Measurements from ENCODE around the gene GP1BB.

Gene GP1BB

GRCh38 chr22:19706661-19707151, 16.6 kb upstream of the GP1BB start:
- WGBS, 2 experiments, result 93 to 95% methylated on average over 6 to 7 of the region's 7 CpGs

DNA sequence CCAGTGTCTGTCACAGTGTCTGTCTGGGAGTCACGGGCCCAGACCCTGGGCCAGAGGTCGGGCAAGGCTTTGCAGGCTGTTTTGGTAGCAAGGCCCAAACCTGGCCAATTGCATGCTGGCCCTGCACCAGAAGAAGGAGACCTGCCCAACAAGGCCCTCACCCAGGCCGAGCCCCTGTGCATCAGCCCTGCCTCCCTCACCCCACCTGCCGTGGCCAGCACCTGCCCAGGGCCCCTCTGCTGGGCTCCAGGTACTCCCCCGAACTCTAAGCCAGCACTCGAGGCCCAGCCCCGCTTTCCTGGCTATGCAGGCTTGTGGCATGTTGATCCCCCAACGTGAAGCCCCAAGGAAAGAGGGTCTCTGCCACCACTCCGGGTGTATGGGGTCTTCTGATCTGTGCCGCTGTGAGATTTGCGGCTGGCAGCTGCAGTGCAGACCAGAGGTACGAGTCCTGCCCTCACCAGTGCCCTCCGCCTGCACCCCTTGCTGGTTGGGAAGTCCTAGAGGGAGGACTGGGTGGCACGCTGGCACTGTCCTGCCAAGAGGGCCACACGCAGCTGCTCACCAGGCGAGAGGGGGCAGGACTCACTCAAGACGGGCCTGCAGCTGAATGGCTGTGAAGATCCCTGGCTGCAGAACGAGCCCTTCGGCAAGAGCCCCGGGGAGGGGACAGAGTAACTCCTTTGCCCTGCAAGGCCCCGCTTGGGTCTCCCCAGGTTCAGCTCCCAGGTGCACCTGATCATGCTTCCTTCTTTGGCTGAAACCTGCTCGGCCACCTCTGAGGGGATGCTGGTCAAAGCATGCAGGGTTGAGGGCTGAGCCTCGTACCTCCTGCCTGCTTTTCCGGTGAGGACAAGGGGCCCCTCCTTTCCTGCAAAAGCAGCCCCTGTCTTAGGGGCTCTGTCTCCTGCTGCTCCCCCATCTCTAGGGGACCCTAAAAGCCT, 15.7 kb upstream of the GP1BB start:
- H3K27me3 ChIP-seq (ENCODE audit: control insufficient read depth, insufficient read depth, low read length, poor library complexity, severe bottlenecking), result peaks cover 2% of the 10 kb centered on the region

More at GRCh38 chr22:19706661-19707151, 16.6 kb upstream of the GP1BB start:
- Histone ChIP-seq H3K36me3 (ENCODE audit: control insufficient read depth, insufficient read depth, low read length) (no peaks in the 10 kb centered on the region), H3K27ac (ENCODE audit: insufficient read depth, low read depth, low read length, poor library complexity, severe bottlenecking) (no peak overlapping the region), H3K27me3 (ENCODE audit: control insufficient read depth, insufficient read depth, low read length, poor library complexity, severe bottlenecking) (no peaks in the 10 kb centered on the region), H3K4me3 (ENCODE audit: insufficient read depth, low read depth, low read length) (no peak overlapping the region), H3K4me1 (ENCODE audit: control insufficient read depth, insufficient read depth, low read length) (peaks cover 4% of the 10 kb centered on the region), H3K9me3 (ENCODE audit: control insufficient read depth, low read length) (no peaks in the 10 kb centered on the region)

DNA sequence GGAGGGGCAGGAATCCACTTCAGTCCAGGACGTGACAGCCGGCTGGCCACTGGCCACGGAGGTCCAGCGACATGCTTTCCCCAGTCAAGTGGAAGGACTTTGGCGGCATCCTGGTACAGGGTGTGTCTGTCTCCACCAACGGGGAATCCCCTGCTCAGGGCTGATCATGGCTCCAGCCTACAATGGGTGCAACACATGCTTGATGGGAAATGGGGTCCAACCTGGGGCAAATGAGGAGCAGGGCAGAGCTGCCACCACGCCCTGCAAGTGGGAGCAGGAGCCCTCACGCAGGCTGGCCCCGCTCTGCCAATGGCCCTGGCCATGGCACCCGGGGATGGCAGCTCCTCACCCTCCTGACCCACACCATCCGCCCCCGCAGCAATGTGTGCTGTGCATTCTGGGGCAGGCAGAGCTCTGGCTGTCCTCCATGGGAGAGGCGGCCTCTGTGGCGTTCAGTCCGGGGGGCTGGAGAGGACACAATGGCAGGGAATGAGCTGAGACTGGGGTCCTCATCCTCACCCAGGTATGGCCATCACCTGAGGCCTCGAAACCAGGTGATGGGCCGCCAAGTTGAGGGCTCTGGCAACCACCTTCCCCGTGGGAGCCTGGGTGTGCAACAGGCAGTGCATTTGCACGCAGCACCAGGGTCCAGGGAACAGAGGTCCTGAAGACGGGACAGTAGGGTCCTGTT, 14.9 kb upstream of the GP1BB start:
- H3K36me3 ChIP-seq (ENCODE audit: control insufficient read depth, insufficient read depth, low read length), result no peaks in the 10 kb centered on the region

More for the DNA sequence above, 15.7 kb upstream of the GP1BB start:
- H3K36me3 ChIP-seq (ENCODE audit: control insufficient read depth, insufficient read depth, low read length), result no peaks in the 10 kb centered on the region
- H3K4me1 ChIP-seq (ENCODE audit: control insufficient read depth, insufficient read depth, low read length), result peaks cover 4% of the 10 kb centered on the region
- no peaks in the 10 kb centered on the region for H3K9me3 ChIP-seq (ENCODE audit: control insufficient read depth, low read length)
- no peak overlapping the region for H3K4me3 ChIP-seq (ENCODE audit: insufficient read depth, low read depth, low read length)
- WGBS, 2 experiments, result 92% methylated on average over 24 of the region's 24 CpGs
- H3K27ac ChIP-seq (ENCODE audit: insufficient read depth, low read depth, low read length, poor library complexity, severe bottlenecking), result no peak overlapping the region

DNA sequence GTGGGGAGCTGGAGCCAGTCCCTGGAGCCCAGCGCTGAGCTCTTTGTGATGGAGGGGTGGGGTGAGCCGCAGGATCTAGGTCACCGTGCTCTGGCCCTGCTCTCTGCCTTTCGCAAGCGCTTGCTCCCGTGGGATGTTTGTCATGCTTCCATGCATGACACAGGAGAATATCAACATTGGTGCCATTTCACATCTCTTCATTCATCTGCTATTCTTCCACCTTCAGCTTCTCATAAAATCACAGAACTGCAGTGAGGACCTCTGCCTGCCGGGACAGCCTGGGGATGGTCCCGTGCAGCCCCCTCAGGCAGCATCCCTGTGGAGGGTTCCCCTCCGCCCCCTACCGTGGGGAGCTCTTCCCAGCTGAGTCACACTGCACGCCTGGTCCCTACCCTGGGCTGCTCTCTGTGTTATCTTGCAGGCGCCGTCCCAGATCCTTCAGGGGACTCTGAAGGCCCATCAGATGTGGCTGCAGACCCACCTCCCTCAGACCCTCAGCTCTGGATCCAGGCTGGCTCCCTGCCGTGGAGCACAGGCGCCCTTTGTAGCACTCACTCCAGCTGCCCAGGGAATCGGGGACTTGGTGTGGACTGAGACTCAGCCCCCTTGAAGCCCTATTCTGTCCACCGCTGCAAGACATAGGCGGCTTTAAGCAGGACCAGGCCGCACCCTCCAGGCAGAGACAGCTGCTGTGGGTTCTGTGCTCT, 14.1 kb upstream of the GP1BB start:
- Histone ChIP-seq H3K4me3 (ENCODE audit: insufficient read depth, low read depth, low read length) (no peak overlapping the region), H3K4me1 (ENCODE audit: control insufficient read depth, insufficient read depth, low read length) (peaks cover 4% of the 10 kb centered on the region), H3K27ac (ENCODE audit: insufficient read depth, low read depth, low read length, poor library complexity, severe bottlenecking) (no peak overlapping the region), H3K9me3 (ENCODE audit: control insufficient read depth, low read length) (no peaks in the 10 kb centered on the region), H3K36me3 (ENCODE audit: control insufficient read depth, insufficient read depth, low read length) (no peaks in the 10 kb centered on the region), H3K27me3 (ENCODE audit: control insufficient read depth, insufficient read depth, low read length, poor library complexity, severe bottlenecking) (peaks cover 17% of the 10 kb centered on the region)
- whole genome bisulfite sequencing, 2 experiments, result 85 to 87% methylated on average over 19 of the region's 19 CpGs

More for the DNA sequence above, 14.9 kb upstream of the GP1BB start:
- no peaks in the 10 kb centered on the region for H3K9me3 ChIP-seq (ENCODE audit: control insufficient read depth, low read length)
- peaks cover 4% of the 10 kb centered on the region for H3K4me1 ChIP-seq (ENCODE audit: control insufficient read depth, insufficient read depth, low read length)
- H3K4me3 ChIP-seq (ENCODE audit: insufficient read depth, low read depth, low read length), result no peak overlapping the region
- H3K27me3 ChIP-seq (ENCODE audit: control insufficient read depth, insufficient read depth, low read length, poor library complexity, severe bottlenecking), result peaks cover 10% of the 10 kb centered on the region
- no peak overlapping the region for H3K27ac ChIP-seq (ENCODE audit: insufficient read depth, low read depth, low read length, poor library complexity, severe bottlenecking)
- 93 to 95% methylated on average over 20 of the region's 20 CpGs for WGBS, 2 experiments

DNA sequence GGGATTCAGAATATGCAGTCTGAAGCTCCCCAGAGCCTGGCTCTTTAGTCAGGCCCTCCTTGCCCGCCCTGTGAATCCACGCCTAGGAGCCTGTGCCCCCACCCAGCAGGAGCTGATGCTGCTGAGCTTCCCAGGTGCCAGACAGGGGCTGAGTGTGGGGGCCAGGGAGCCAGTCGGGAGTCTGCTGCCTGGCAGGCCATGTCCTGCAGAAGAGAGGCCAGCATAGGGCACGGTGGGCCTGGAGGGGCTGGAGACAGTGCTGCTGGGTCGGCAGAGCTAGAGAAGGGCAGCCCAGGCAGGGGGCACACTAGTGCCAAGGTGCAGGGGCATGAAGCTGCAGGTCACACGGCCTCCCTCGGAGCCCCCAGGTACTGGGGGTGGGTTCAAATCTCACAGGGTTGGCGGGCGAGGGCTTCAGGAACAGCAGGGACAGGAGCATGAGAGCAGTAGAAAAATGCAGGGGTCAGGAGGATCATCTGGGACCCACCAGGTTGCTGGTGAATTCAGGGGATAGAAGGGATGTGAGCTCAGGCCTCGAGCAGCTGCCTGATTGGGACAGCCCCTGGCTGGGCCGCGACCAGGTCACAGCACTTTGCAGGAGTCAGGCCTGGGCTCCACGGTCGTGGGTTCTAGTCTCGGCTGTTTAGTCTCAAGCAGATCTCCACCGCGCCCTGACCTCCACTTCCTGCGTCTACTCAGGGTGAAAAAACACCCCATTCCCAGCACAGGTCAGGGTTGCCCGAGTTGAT, 13.1 kb upstream of the GP1BB start:
- H3K27me3 ChIP-seq (ENCODE audit: control insufficient read depth, insufficient read depth, low read length, poor library complexity, severe bottlenecking), result peaks cover 26% of the 10 kb centered on the region
- no peak overlapping the region for H3K4me3 ChIP-seq (ENCODE audit: insufficient read depth, low read depth, low read length)
- 90% methylated on average over 19 of the region's 19 CpGs for WGBS, 2 experiments

GRCh38 chr22:19710769-19711106, 12.6 kb upstream of the GP1BB start:
- Histone ChIP-seq H3K27ac (ENCODE audit: insufficient read depth, low read depth, low read length, poor library complexity, severe bottlenecking) (no peak overlapping the region), H3K4me1 (ENCODE audit: control insufficient read depth, insufficient read depth, low read length) (no peaks in the 10 kb centered on the region), H3K27me3 (ENCODE audit: control insufficient read depth, insufficient read depth, low read length, poor library complexity, severe bottlenecking) (peaks cover 32% of the 10 kb centered on the region), H3K4me3 (ENCODE audit: insufficient read depth, low read depth, low read length) (no peak overlapping the region), H3K9me3 (ENCODE audit: control insufficient read depth, low read length) (no peaks in the 10 kb centered on the region), H3K36me3 (ENCODE audit: control insufficient read depth, insufficient read depth, low read length) (no peaks in the 10 kb centered on the region)
- 91 to 96% methylated on average over 6 of the region's 6 CpGs for whole genome bisulfite sequencing, 2 experiments

More for the DNA sequence above, 13.1 kb upstream of the GP1BB start:
- Histone ChIP-seq H3K9me3 (ENCODE audit: control insufficient read depth, low read length) (no peaks in the 10 kb centered on the region), H3K36me3 (ENCODE audit: control insufficient read depth, insufficient read depth, low read length) (no peaks in the 10 kb centered on the region), H3K4me1 (ENCODE audit: control insufficient read depth, insufficient read depth, low read length) (no peaks in the 10 kb centered on the region), H3K27ac (ENCODE audit: insufficient read depth, low read depth, low read length, poor library complexity, severe bottlenecking) (no peak overlapping the region)

DNA sequence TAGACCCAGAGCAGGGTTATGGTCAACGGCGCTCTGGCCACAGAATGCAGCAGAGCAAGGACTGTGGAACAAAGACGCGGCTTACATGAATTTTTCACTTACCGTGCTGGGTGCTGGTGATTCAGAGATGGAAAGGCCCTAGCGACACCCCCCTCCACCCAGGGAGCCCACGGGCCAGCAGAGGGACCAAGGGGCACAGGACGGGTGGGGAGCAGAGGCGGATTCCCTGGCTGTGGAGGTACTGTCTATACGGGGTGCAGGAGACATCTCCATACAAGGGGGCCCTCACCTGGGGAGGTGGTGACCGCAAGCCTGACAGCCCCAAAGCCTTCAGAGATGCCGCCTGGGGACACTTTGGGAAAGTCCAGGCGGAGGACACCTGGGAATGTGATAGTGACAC, 10.1 kb upstream of the GP1BB start:
- WGBS, 2 experiments, result 91 to 92% methylated on average over 13 of the region's 13 CpGs
- Histone ChIP-seq H3K27ac (ENCODE audit: insufficient read depth, low read depth, low read length, poor library complexity, severe bottlenecking) (no peak overlapping the region), H3K4me3 (ENCODE audit: insufficient read depth, low read depth, low read length) (no peak overlapping the region), H3K4me1 (ENCODE audit: control insufficient read depth, insufficient read depth, low read length) (no peaks in the 10 kb centered on the region), H3K9me3 (ENCODE audit: control insufficient read depth, low read length) (no peaks in the 10 kb centered on the region), H3K36me3 (ENCODE audit: control insufficient read depth, insufficient read depth, low read length) (no peaks in the 10 kb centered on the region), H3K27me3 (ENCODE audit: control insufficient read depth, insufficient read depth, low read length, poor library complexity, severe bottlenecking) (peaks cover 55% of the 10 kb centered on the region)

GRCh38 chr22:19713650-19714311, 9.6 kb upstream of the GP1BB start:
- Histone ChIP-seq H3K4me1 (ENCODE audit: control insufficient read depth, insufficient read depth, low read length) (no peaks in the 10 kb centered on the region), H3K27me3 (ENCODE audit: control insufficient read depth, insufficient read depth, low read length, poor library complexity, severe bottlenecking) (peaks cover 60% of the 10 kb centered on the region), H3K9me3 (ENCODE audit: control insufficient read depth, low read length) (no peaks in the 10 kb centered on the region), H3K4me3 (ENCODE audit: insufficient read depth, low read depth, low read length) (peak overlapping the region; percentile 48), H3K36me3 (ENCODE audit: control insufficient read depth, insufficient read depth, low read length) (no peaks in the 10 kb centered on the region), H3K27ac (ENCODE audit: insufficient read depth, low read depth, low read length, poor library complexity, severe bottlenecking) (no peak overlapping the region)
- WGBS, 2 experiments, result 33 to 36% methylated on average over 38 of the region's 38 CpGs
